ENCODE measurements around the gene FAM50A.
A peak's percentile ranks its signal among the peaks of the same experiment; 100 is the strongest.

The FAM50A gene

GRCh38 chrX:154444755-154445246 is 860 bp downstream of the FAM50A start (continued):
- TF ChIP-seq ZNF280D (tag by site-specific recombination; IDR thresholded peaks at IDR 0.05), result no peak
- no peak for TF ChIP-seq ZNF350 (tag by site-specific recombination; IDR thresholded peaks at IDR 0.05)
- no peak for TF ChIP-seq EGR2 (tag by site-specific recombination; IDR thresholded peaks at IDR 0.05; ENCODE audit: low read depth)
- TF ChIP-seq ZNF621 (tag by site-specific recombination; IDR thresholded peaks at IDR 0.05), result no peak
- TF ChIP-seq ZNF549 (tag by site-specific recombination; IDR thresholded peaks at IDR 0.05), result no peak
- TF ChIP-seq ZNF76 (tag by site-specific recombination; IDR thresholded peaks at IDR 0.05; ENCODE audit: borderline replicate concordance, low read depth), result no peak
- no peak for TF ChIP-seq ZSCAN16 (tag by site-specific recombination; IDR thresholded peaks at IDR 0.05)
- TF ChIP-seq SCRT1 (tag by site-specific recombination; IDR thresholded peaks at IDR 0.05; ENCODE audit: borderline replicate concordance), result no peak
- TF ChIP-seq ZNF175 (tag by site-specific recombination; IDR thresholded peaks at IDR 0.05), result no peak
- no peak for TF ChIP-seq ZNF404 (tag by site-specific recombination; IDR thresholded peaks at IDR 0.05)
- TF ChIP-seq ZNF18 (tag by site-specific recombination; IDR thresholded peaks at IDR 0.05), result no peak

- Histone ChIP-seq H3K27ac (ENCODE audit: extremely low read depth, low read depth, low read length) (no peak overlapping the region), H3K36me3 (ENCODE audit: control insufficient read depth in 2 of 2, insufficient read depth in 1 of 2, low read length in 2 of 2) (peaks cover 4 to 79% of the 10 kb centered on the region in 2 experiments; a peak in 2 of 3 replicates), H3K9me3 (ENCODE audit: control insufficient read depth, insufficient read depth, low read depth, low read length) (no peaks in the 10 kb centered on the region), H3K4me3 (ENCODE audit: low read depth, low read length) (no peak overlapping the region), H3K4me1 (ENCODE audit: control insufficient read depth, insufficient read depth, low read length) (no peaks in the 10 kb centered on the region)
- CTCF ChIA-PET, result interaction anchor here (0.8 kb wide), 1 partner anchor 73 kb away, joined by 4 read pairs; no protein-coding TSS in a partner anchor
- no peak for TF ChIP-seq FEZF1 (tag by site-specific recombination; IDR thresholded peaks at IDR 0.05)
- 0 out of 2 replicates have a peak, but pooled peaks have one; percentile 33 for TF ChIP-seq PBX3 (CRISPR knock-in tag; IDR thresholded peaks at IDR 0.05)
- no peak for TF ChIP-seq ZNF670 (tag by site-specific recombination; IDR thresholded peaks at IDR 0.05; ENCODE audit: low read depth)
- TF ChIP-seq ZNF132 (tag by site-specific recombination; IDR thresholded peaks at IDR 0.05; ENCODE audit: borderline replicate concordance), result no peak
- no peak for TF ChIP-seq ZIC2 (tag by site-specific recombination; IDR thresholded peaks at IDR 0.05)
- no peak for TF ChIP-seq ZNF530 (tag by site-specific recombination; IDR thresholded peaks at IDR 0.05; ENCODE audit: low read depth)
- no peak for TF ChIP-seq ZNF768 (tag by site-specific recombination; IDR thresholded peaks at IDR 0.05)
- TF ChIP-seq ZBTB11 (tag by site-specific recombination; conservative IDR thresholded peaks at IDR 0.05; ENCODE audit: low read depth), result no peak
- POLR2A ChIA-PET, result interaction anchor here (0.6 to 1.1 kb wide), 4 partner anchors 13 to 76 kb away, joined by 3 read pairs; no protein-coding TSS in a partner anchor
Measured at GRCh38 chrX:154445776-154446175, 1.8 kb downstream of the FAM50A start.
